Cortex of kidney (tissue), 1 donor: Measurements from ENCODE around the gene SRPRA.
"Not testable (repeated sequence)": the region's sequence is repeated elsewhere in the genome, so short reads cannot be mapped to it uniquely, and the experiment has no call there.

Source experiments
- DNase-seq: peaks from one replicate; lab custom pipeline; 2025; lab: John Stamatoyannopoulos, UW

Gene SRPRA

GRCh38 chr11:126282736-126283591 is 14.3 kb upstream of the SRPRA start, which contains the start of gene TIRAP:
Gene TIRAP, plus strand, starts transcription at chr11:126283093. Its CDS starts 7,802 bp downstream, at chr11:126290895.
- no peak for DNase-seq

GRCh38 chr11:126282361-126282735 is 13.7 kb upstream of the SRPRA start:
- DNase-seq: no peak

GRCh38 chr11:126281666-126282175 is 13.0 kb upstream of the SRPRA start:
- no peak for DNase-seq

GRCh38 chr11:126281245-126281644 is 12.6 kb upstream of the SRPRA start:
- DNase-seq: no peak

GRCh38 chr11:126280595-126280994 is 11.9 kb upstream of the SRPRA start:
- no peak for DNase-seq

GRCh38 chr11:126279191-126279590 is 10.5 kb upstream of the SRPRA start:
- no peak for DNase-seq

GRCh38 chr11:126277780-126278179 is 9.1 kb upstream of the SRPRA start:
- no peak for DNase-seq

- no peak for DNase-seq
Observed at GRCh38 chr11:126277322-126277721, 8.6 kb upstream of the SRPRA start.

GRCh38 chr11:126268361-126268707 is 361 bp downstream of the SRPRA start:
- DNase-seq: no peak

GRCh38 chr11:126267650-126268049 is 1.0 kb downstream of the SRPRA start:
- DNase-seq: no peak

GRCh38 chr11:126265811-126266210 is 2.9 kb downstream of the SRPRA start:
- no peak for DNase-seq

- no peak for DNase-seq
Observed at GRCh38 chr11:126263489-126263888, 5.2 kb downstream of the SRPRA start.

GRCh38 chr11:126262216-126262615 is 6.5 kb downstream of the SRPRA start:
- DNase-seq: no peak

GRCh38 chr11:126257764-126258163 is 10.9 kb downstream of the SRPRA start:
- DNase-seq: no peak

- DNase-seq: no peak
Observed at GRCh38 chr11:126257144-126257543, 11.6 kb downstream of the SRPRA start.

GRCh38 chr11:126256216-126256615 is 12.5 kb downstream of the SRPRA start:
- DNase-seq: no peak

- DNase-seq: not testable (repeated sequence)
Observed at GRCh38 chr11:126255507-126255906, 13.2 kb downstream of the SRPRA start.

- DNase-seq: no peak
Observed at GRCh38 chr11:126254819-126255218, 13.9 kb downstream of the SRPRA start.

GRCh38 chr11:126253265-126253664 is 15.4 kb downstream of the SRPRA start:
- DNase-seq: no peak

- DNase-seq: no peak
Observed at GRCh38 chr11:126246636-126247035, 22.1 kb downstream of the SRPRA start.

- no peak for DNase-seq
Observed at GRCh38 chr11:126233391-126233790, 35.3 kb downstream of the SRPRA start.

GRCh38 chr11:126232683-126233082 is 36.0 kb downstream of the SRPRA start:
- no peak for DNase-seq

- no peak for DNase-seq
Observed at GRCh38 chr11:126231725-126232459, 36.8 kb downstream of the SRPRA start.
